ENCODE results near the gene ACSL3.
A peak's percentile ranks its signal among the peaks of the same experiment; 100 is the strongest.

Gene ACSL3

GRCh38 chr2:222978850-222979249 is 118.0 kb downstream of the ACSL3 start:
- H3K27ac ChIP-seq (replicated peaks), result no peak overlapping the region
- TF ChIP-seq POLR2AphosphoS5 (IDR thresholded peaks at IDR 0.05; ENCODE audit: low read depth) (no peak), GABPA (IDR thresholded peaks at IDR 0.05; ENCODE audit: low read depth) (no peak)
- H3K4me3 ChIP-seq (replicated peaks; ENCODE audit: insufficient read depth, low read length), result no peak overlapping the region
- DNase-seq (ENCODE audit: low read depth in 1 of 2, low spot score in 1 of 2), result no peak
- H3K27me3 ChIP-seq (ENCODE audit: insufficient read depth, poor library complexity, severe bottlenecking), result no peaks in the 10 kb centered on the region

- no peak for TF ChIP-seq GABPA (IDR thresholded peaks at IDR 0.05; ENCODE audit: low read depth)
- no peak for TF ChIP-seq REST (IDR thresholded peaks at IDR 0.05; ENCODE audit: insufficient replicate concordance, low read depth)
- H3K27ac ChIP-seq (replicated peaks), result no peak overlapping the region
- no peak for DNase-seq (ENCODE audit: low read depth in 1 of 2, low spot score in 1 of 2)
- H3K27me3 ChIP-seq (ENCODE audit: insufficient read depth, poor library complexity, severe bottlenecking), result no peaks in the 10 kb centered on the region
- H3K4me3 ChIP-seq (replicated peaks; ENCODE audit: insufficient read depth, low read length), result no peak overlapping the region
Measured at GRCh38 chr2:222979484-222979883, 118.6 kb downstream of the ACSL3 start.

GRCh38 chr2:222982010-222982908 is 121.4 kb downstream of the ACSL3 start:
- H3K4me3 ChIP-seq (replicated peaks; ENCODE audit: insufficient read depth, low read length), result no peak overlapping the region
- H3K27me3 ChIP-seq (ENCODE audit: insufficient read depth, poor library complexity, severe bottlenecking), result no peaks in the 10 kb centered on the region
- DNase-seq (ENCODE audit: low read depth in 1 of 2, low spot score in 1 of 2), result peak in 1 of 2 experiments; percentile 83
- no peak overlapping the region for H3K27ac ChIP-seq (replicated peaks)
- TF ChIP-seq SPI1 (IDR thresholded peaks at IDR 0.05; ENCODE audit: borderline replicate concordance, low read depth) (no peak), REST (IDR thresholded peaks at IDR 0.05; ENCODE audit: insufficient replicate concordance, low read depth) (no peak), CTCF (IDR thresholded peaks at IDR 0.05; ENCODE audit: insufficient read depth, low read length) (no peak), POLR2AphosphoS5 (IDR thresholded peaks at IDR 0.05; ENCODE audit: low read depth) (0 out of 2 replicates have a peak, but pooled peaks have one; percentile 26), GABPA (IDR thresholded peaks at IDR 0.05; ENCODE audit: low read depth) (no peak)

- DNase-seq (ENCODE audit: low read depth in 1 of 2, low spot score in 1 of 2), result no peak
- H3K27ac ChIP-seq (replicated peaks), result no peak overlapping the region
- TF ChIP-seq GABPA (IDR thresholded peaks at IDR 0.05; ENCODE audit: low read depth), result no peak
- TF ChIP-seq POLR2AphosphoS5 (IDR thresholded peaks at IDR 0.05; ENCODE audit: low read depth), result no peak
- no peak for TF ChIP-seq CTCF (IDR thresholded peaks at IDR 0.05; ENCODE audit: insufficient read depth, low read length)
- TF ChIP-seq SPI1 (IDR thresholded peaks at IDR 0.05; ENCODE audit: borderline replicate concordance, low read depth), result no peak
- no peak for TF ChIP-seq REST (IDR thresholded peaks at IDR 0.05; ENCODE audit: insufficient replicate concordance, low read depth)
- no peak overlapping the region for H3K4me3 ChIP-seq (replicated peaks; ENCODE audit: insufficient read depth, low read length)
- no peaks in the 10 kb centered on the region for H3K27me3 ChIP-seq (ENCODE audit: insufficient read depth, poor library complexity, severe bottlenecking)
Measured at GRCh38 chr2:222982909-222983265, 122.1 kb downstream of the ACSL3 start.
